ENCODE results near the gene RALGPS1.

DNA sequence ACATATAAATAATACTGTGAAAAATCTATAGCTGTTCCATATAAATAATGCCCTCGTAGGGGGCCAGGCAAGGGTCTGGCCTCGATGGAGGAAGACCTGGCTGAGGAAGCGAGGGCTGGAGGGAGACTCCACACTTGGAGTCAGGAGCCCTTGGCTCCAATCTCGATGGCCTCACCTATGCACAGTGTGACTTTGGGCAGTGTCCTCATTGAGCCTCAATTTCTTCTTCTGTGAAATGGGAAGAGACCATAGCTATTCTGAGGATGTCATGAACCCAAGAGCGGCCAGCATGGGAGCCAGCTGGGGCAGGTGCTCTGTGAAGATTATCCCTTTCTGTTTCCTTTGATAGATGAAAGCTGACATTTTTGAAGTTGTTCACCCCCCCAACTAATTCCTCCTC, 183.1 kb downstream of the RALGPS1 start:
- TF ChIP-seq, protein P1, sequence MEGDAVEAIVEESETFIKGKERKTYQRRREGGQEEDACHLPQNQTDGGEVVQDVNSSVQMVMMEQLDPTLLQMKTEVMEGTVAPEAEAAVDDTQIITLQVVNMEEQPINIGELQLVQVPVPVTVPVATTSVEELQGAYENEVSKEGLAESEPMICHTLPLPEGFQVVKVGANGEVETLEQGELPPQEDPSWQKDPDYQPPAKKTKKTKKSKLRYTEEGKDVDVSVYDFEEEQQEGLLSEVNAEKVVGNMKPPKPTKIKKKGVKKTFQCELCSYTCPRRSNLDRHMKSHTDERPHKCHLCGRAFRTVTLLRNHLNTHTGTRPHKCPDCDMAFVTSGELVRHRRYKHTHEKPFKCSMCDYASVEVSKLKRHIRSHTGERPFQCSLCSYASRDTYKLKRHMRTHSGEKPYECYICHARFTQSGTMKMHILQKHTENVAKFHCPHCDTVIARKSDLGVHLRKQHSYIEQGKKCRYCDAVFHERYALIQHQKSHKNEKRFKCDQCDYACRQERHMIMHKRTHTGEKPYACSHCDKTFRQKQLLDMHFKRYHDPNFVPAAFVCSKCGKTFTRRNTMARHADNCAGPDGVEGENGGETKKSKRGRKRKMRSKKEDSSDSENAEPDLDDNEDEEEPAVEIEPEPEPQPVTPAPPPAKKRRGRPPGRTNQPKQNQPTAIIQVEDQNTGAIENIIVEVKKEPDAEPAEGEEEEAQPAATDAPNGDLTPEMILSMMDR (IDR thresholded peaks at IDR 0.05): no peak
- no peak for TF ChIP-seq POLR2A (IDR thresholded peaks at IDR 0.05)

Data from lower leg skin (tissue), 3 donors.